Progenitor cell of endocrine pancreas (in vitro differentiated cells): ENCODE results near the gene PDE1C. TPM values are rescaled to one million over a fixed set of nuclear protein-coding genes. Genes with fewer than 3 reads are reported as not detected.

Experiments used
- DNase-seq: peaks from one replicate; pipeline ENCODE4 v3.0.0; 2021; ENCODE audit warnings: low spot score; ENCODE audit not compliant: unreplicated experiment
- H3K27ac Mint-ChIP-seq: 2 replicates; pipeline ENCODE4 v1.8.0; 2021; ENCODE audit warnings: mild to moderate bottlenecking, moderate library complexity, mixed read lengths
- H3K27me3 Mint-ChIP-seq: 2 replicates; pipeline ENCODE4 v1.8.0; 2021; ENCODE audit warnings: mixed read lengths
- H3K36me3 Mint-ChIP-seq: 2 replicates; pipeline ENCODE4 v1.8.0; 2022; ENCODE audit warnings: mixed read lengths; ENCODE audit not compliant: insufficient read depth
- H3K4me1 Mint-ChIP-seq: 2 replicates; pipeline ENCODE4 v1.8.0; 2021; ENCODE audit warnings: low read depth, mixed read lengths
- H3K4me3 Mint-ChIP-seq: 2 replicates; pipeline ENCODE4 v1.8.0; 2021; ENCODE audit warnings: low read depth, mild to moderate bottlenecking, moderate library complexity, mixed read lengths
- H3K9me3 Mint-ChIP-seq: 2 replicates; pipeline ENCODE4 v1.8.0; 2021; ENCODE audit warnings: low read depth, mixed read lengths
- total RNA-seq: library from RNA; stranded (reverse); gene quantifications from 2 replicates; pipeline ENCODE4 v1.2.1, GENCODE V29; 2021
- TF ChIP-seq, protein P1 (sequence below): fragments of 200-600 bp; sonication (generic); IDR thresholded peaks from one replicate; pipeline ENCODE4 v1.5.0; 2021; ENCODE audit warnings: antibody characterized with exemption, mild to moderate bottlenecking; ENCODE audit not compliant: unreplicated experiment

PDE1C gene
- total RNA-seq, 1 donor from 2014 or later = 1.7 TPM

GRCh38 chr7:31893365-31893764, 176.8 kb downstream of the PDE1C start:
- peaks cover 11% of the 10 kb centered on the region for H3K27me3 Mint-ChIP-seq

DNA sequence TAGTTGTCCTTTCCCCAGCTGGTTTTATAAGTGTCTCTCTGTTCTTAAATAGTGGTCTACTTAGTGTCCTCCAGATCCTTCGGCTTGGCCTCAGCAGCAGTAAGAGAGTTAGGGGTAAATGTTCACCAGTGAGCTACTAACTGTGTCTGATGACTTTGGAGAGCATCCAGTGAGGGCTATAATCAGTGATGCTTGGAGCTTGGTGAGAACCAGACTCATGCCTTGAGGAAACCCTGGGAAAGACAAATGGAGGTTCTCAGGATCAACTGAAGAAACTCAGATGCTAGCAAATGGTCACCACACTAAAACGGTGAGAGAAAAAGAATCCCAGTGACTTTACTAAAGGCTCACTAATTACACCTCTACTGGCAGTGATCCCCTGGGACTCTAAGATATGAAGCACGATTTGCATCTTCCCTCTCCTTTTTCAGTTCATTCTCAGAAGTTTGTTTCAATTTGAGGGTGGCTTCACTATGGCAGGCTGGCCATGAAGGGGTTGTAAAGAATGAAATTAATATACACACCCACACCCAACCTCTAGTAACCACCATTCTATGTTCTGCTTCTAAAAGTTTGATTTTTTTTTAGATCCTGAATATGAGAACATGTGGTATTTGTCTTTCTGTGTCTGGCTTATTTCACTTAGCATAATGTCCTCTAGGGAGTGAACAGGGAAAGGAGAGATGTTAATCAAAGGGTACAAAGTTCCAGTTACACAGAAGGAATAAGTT, 177.9 kb downstream of the PDE1C start:
- Mint-ChIP-seq H3K27me3 (peaks cover 11% of the 10 kb centered on the region), H3K4me3 (no peak overlapping the region), H3K9me3 (no peaks in the 10 kb centered on the region), H3K36me3 (no peaks in the 10 kb centered on the region), H3K4me1 (peaks cover 2% of the 10 kb centered on the region), H3K27ac (no peak overlapping the region)
- TF ChIP-seq, protein P1, sequence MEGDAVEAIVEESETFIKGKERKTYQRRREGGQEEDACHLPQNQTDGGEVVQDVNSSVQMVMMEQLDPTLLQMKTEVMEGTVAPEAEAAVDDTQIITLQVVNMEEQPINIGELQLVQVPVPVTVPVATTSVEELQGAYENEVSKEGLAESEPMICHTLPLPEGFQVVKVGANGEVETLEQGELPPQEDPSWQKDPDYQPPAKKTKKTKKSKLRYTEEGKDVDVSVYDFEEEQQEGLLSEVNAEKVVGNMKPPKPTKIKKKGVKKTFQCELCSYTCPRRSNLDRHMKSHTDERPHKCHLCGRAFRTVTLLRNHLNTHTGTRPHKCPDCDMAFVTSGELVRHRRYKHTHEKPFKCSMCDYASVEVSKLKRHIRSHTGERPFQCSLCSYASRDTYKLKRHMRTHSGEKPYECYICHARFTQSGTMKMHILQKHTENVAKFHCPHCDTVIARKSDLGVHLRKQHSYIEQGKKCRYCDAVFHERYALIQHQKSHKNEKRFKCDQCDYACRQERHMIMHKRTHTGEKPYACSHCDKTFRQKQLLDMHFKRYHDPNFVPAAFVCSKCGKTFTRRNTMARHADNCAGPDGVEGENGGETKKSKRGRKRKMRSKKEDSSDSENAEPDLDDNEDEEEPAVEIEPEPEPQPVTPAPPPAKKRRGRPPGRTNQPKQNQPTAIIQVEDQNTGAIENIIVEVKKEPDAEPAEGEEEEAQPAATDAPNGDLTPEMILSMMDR = no peak
- DNase-seq = no peak

More at GRCh38 chr7:31893365-31893764, 176.8 kb downstream of the PDE1C start:
- Mint-ChIP-seq H3K9me3 (no peaks in the 10 kb centered on the region), H3K36me3 (no peaks in the 10 kb centered on the region), H3K27ac (no peak overlapping the region), H3K4me3 (no peak overlapping the region), H3K4me1 (peaks cover 2% of the 10 kb centered on the region)
- no peak for DNase-seq
- TF ChIP-seq, protein P1 = no peak

DNA sequence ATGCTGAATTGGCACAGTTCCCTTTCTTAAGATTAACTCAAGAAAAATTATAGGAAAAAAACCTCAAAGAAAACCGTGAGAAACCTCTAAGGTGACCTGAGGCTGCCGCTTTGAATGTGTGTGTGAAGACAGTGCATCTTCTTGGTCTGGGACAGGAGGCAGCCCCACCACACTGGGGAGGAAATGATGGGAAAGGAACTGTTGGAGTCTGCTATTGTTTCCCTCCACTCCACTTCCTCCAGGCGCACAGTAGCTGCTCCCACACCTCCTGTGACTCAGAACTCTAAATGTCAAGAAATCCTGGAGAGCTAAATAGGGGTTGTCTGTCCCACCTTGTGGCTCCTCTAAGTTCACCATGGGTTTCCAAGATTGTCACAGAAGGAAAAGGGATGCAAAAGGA, 179.4 kb downstream of the PDE1C start:
- no peak for DNase-seq
- no peaks in the 10 kb centered on the region for H3K36me3 Mint-ChIP-seq
- H3K27me3 Mint-ChIP-seq = peaks cover 8% of the 10 kb centered on the region
- H3K9me3 Mint-ChIP-seq = peaks cover 8% of the 10 kb centered on the region
- H3K4me3 Mint-ChIP-seq = no peak overlapping the region
- H3K27ac Mint-ChIP-seq = no peak overlapping the region
- H3K4me1 Mint-ChIP-seq = no peaks in the 10 kb centered on the region
- TF ChIP-seq, protein P1 = no peak

DNA sequence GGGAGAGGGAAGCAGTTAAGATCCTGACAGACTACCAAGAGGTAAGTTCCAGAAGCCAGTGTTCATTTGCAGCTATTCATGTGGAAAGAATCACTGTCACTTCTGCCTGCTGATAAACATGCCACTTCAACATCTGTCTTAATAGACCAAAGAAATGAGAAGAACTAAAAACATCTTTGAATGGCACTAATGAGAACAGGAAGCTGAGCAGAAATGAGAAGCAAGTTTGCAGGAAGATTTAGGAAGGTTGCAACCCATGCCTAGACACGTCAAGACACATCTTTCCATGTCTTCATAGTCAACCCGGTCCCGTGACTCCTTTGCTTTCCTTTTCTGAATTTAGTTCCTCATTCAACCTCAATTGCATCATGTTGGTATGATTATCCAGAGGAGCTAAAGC, 180.0 kb downstream of the PDE1C start:
- no peak overlapping the region for H3K27ac Mint-ChIP-seq
- H3K4me3 Mint-ChIP-seq = no peak overlapping the region
- H3K36me3 Mint-ChIP-seq = no peaks in the 10 kb centered on the region
- DNase-seq = no peak
- TF ChIP-seq, protein P1 = no peak
- peaks cover 8% of the 10 kb centered on the region for H3K9me3 Mint-ChIP-seq
- H3K27me3 Mint-ChIP-seq = peaks cover 4% of the 10 kb centered on the region
- H3K4me1 Mint-ChIP-seq = no peaks in the 10 kb centered on the region

GRCh38 chr7:31887006-31887405, 183.2 kb downstream of the PDE1C start:
- H3K4me1 Mint-ChIP-seq = no peaks in the 10 kb centered on the region
- H3K9me3 Mint-ChIP-seq = peaks cover 8% of the 10 kb centered on the region
- no peak overlapping the region for H3K4me3 Mint-ChIP-seq
- H3K36me3 Mint-ChIP-seq = no peaks in the 10 kb centered on the region
- no peak for DNase-seq
- no peak overlapping the region for H3K27ac Mint-ChIP-seq
- no peaks in the 10 kb centered on the region for H3K27me3 Mint-ChIP-seq
- TF ChIP-seq, protein P1 = no peak
